ENCODE measurements around the gene CRIP2.

The CRIP2 gene

GRCh38 chr14:105490572-105491365 is 16.1 kb downstream of the CRIP2 start, which contains the start of gene TEDC1:
Gene TEDC1, plus strand, starts transcription at chr14:105491246. Its CDS starts 130 bp downstream, at chr14:105491376.
- in situ Hi-C loops (cut with HindIII; ENCODE audit: low sequenced_read_pairs): no loop called here
- peak within 1 kb of the TSS; percentile 58 for H3K4me3 ChIP-seq (ENCODE audit: low read depth, low read length)
- TF ChIP-seq, protein P1, sequence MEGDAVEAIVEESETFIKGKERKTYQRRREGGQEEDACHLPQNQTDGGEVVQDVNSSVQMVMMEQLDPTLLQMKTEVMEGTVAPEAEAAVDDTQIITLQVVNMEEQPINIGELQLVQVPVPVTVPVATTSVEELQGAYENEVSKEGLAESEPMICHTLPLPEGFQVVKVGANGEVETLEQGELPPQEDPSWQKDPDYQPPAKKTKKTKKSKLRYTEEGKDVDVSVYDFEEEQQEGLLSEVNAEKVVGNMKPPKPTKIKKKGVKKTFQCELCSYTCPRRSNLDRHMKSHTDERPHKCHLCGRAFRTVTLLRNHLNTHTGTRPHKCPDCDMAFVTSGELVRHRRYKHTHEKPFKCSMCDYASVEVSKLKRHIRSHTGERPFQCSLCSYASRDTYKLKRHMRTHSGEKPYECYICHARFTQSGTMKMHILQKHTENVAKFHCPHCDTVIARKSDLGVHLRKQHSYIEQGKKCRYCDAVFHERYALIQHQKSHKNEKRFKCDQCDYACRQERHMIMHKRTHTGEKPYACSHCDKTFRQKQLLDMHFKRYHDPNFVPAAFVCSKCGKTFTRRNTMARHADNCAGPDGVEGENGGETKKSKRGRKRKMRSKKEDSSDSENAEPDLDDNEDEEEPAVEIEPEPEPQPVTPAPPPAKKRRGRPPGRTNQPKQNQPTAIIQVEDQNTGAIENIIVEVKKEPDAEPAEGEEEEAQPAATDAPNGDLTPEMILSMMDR (IDR thresholded peaks at IDR 0.05; ENCODE audit: low read depth, low read length, missing control alignments): peak; percentile 59
- DNase-seq (ENCODE audit: low read depth): peak; percentile 100

GRCh38 chr14:105491366-105491973 is 16.8 kb downstream of the CRIP2 start:
- DNase-seq (ENCODE audit: low read depth): no peak
- TF ChIP-seq, protein P1 (IDR thresholded peaks at IDR 0.05; ENCODE audit: low read depth, low read length, missing control alignments): no peak
- in situ Hi-C loops (cut with HindIII; ENCODE audit: low sequenced_read_pairs): no loop called here
- H3K4me3 ChIP-seq (ENCODE audit: low read depth, low read length): peak overlapping the region; percentile 53

GRCh38 chr14:105492031-105492970 is 17.7 kb downstream of the CRIP2 start:
- TF ChIP-seq, protein P1 (IDR thresholded peaks at IDR 0.05; ENCODE audit: low read depth, low read length, missing control alignments): no peak
- in situ Hi-C loops (cut with HindIII; ENCODE audit: low sequenced_read_pairs): no loop called here
- H3K4me3 ChIP-seq (ENCODE audit: low read depth, low read length): no peak overlapping the region
- DNase-seq (ENCODE audit: low read depth): no peak

GRCh38 chr14:105492971-105493871 is 18.6 kb downstream of the CRIP2 start:
- DNase-seq (ENCODE audit: low read depth): no peak
- TF ChIP-seq, protein P1 (IDR thresholded peaks at IDR 0.05; ENCODE audit: low read depth, low read length, missing control alignments): no peak
- H3K4me3 ChIP-seq (ENCODE audit: low read depth, low read length): no peak overlapping the region
- in situ Hi-C loops (cut with HindIII; ENCODE audit: low sequenced_read_pairs): no loop called here

GRCh38 chr14:105493921-105494605 is 19.4 kb downstream of the CRIP2 start:
- in situ Hi-C loops (cut with HindIII; ENCODE audit: low sequenced_read_pairs): no loop called here

More at GRCh38 chr14:105493921-105494605, 19.4 kb downstream of the CRIP2 start:
- no peak overlapping the region for H3K4me3 ChIP-seq (ENCODE audit: low read depth, low read length)
- no peak for DNase-seq (ENCODE audit: low read depth)
- TF ChIP-seq, protein P1 (IDR thresholded peaks at IDR 0.05; ENCODE audit: low read depth, low read length, missing control alignments): no peak
